ENCODE results near the gene RPTOR.
"Not testable (repeated sequence)": the region's sequence is repeated elsewhere in the genome, so short reads cannot be mapped to it uniquely, and the experiment has no call there.

RPTOR gene

GRCh38 chr17:80725517-80725916 lies 180.9 kb downstream of the RPTOR start:
- FAIRE-seq = no peak

DNA sequence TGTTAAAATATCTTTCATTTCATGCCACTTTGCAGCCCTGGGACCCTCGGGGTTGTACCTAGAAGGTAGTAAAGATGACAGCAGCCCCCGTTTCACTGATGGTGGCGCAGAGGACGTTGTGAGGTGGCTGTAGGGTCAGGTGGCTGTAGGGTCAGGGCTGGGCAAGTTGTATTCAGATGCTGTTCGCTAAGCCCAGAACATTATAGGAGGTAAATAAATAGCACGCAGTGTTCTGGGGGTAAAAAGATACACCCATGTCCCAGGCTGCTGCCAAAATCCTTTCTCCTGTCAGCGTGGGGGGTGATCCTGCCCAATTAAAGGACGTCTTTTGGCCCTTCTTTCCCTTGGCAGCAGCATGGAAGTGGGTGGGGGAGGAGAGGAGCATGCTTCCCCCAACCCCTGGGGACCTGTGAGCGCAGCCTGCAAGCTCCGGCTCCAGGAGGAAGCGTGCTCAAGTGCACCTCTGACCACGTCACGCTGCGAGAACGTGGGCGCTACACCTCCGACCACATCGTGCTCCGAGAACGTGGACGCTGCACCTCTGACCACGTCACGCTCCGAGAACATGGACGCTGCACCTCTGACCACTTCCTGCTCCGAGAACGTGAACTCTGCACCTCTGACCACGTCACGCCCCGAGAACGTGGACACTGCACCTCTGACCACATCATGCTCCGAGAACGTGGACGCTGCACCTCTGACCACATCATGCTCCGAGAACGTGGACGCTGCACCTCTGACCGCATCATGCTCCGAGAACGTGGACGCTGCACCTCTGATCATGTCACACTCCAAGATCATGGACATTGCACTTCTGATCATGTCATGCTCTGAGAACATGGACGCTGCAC lies 182.1 kb downstream of the RPTOR start:
- no peak for FAIRE-seq

GRCh38 chr17:80727409-80727755 lies 182.7 kb downstream of the RPTOR start:
- no peak for FAIRE-seq

GRCh38 chr17:80729016-80729415 lies 184.4 kb downstream of the RPTOR start:
- FAIRE-seq = no peak

DNA sequence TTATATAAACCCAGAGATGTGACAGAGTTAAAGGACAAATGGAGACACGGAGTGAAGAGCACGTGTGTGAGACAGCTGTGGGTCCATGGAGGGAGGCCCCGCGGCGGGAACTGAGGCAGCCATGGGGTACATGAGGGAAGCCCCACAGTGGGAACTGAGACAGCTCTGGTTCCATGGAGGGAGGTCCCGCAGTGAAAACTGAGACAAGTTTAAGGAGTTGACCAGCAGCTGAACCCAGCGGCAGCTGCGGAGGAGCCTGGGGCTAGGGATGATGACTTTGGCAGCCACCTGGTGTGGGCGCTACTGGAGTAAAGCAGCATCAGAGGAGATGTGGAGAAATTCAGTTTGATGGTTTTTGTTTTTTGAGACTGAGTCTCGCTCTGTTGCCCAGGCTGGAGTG lies 185.1 kb downstream of the RPTOR start:
- no peak for FAIRE-seq

DNA sequence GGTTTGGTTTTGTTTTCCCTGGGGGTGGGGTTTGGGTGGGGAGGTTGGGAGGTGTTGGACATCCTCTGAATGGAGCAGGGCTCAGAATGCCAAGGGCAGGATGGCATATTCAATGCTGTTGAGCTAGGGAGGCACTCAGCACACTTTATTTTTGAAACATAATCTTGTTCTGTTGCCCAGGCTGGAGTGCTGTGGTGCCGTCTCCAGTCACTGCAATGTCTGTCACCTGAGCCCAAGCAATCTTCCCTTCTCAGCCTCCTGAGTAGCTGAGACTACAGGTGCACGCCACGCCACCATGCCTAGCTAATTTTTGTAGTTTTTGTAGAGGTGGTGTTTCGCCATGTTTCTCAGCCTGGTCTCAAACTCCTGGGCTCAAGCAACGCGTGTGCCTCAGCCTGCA lies 186.1 kb downstream of the RPTOR start:
- FAIRE-seq = no peak

- FAIRE-seq = no peak
These were observed 186.7 kb downstream of the RPTOR start for GRCh38 chr17:80731323-80731722.

- no peak for FAIRE-seq
These were observed 187.6 kb downstream of the RPTOR start for GRCh38 chr17:80732268-80732667.

- FAIRE-seq = no peak
These were observed 192.7 kb downstream of the RPTOR start for GRCh38 chr17:80737106-80738019.

GRCh38 chr17:80738020-80738808 lies 193.6 kb downstream of the RPTOR start:
- FAIRE-seq = no peak

DNA sequence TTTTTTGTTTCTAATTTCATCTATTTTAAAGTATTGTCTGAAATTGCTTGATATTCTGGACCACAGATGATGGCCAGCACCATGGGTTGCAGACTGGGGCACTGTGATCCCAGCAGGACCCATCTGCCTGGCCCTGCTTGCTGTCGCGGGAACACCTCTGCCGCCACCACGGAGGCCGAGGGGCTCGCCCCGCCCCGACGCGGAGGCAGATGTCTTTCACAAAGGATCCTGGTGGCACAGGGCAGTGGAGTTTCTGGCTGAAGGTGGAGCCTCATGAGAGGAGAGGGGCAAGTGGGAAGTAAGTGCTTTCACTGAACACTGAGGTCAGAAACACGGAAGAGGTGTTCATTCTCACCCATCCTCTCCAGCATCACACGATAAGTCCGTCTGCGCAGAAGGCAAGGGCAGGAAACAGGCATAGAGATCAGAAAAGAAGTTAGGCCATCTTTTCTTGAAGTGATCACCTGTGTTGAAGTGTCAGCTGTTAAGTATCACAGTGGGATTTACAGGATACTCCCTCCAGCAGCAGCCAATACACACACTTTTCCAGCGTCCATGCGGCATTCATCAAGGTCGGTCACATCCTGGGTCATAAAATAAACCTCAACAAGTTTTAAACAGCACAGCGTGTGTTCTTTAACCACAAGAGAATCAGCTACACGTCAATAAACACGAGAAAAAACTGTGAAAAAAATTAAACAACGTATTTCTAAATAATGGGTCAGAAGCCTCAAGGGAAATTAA lies 194.5 kb downstream of the RPTOR start:
- FAIRE-seq = no peak

DNA sequence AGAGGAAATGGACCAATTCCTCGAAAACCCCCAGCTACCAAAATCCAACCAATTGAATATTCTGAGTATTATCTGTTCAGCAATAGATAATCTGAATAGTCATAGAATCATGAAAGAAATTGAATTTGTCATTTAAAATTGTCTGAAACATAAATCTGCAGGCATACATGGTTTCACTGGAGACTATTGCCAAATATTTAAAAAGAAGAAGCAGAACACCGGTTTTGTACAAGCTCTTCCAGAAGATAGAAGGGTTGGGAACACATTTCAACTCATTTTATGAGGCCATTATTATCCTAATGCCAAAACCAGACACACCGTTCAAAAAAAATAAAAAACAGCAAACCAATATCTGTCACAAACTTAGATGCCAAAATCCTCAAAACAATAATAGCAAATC lies 195.5 kb downstream of the RPTOR start:
- FAIRE-seq = no peak

GRCh38 chr17:80742091-80742490 lies 197.5 kb downstream of the RPTOR start:
- FAIRE-seq = no peak

GRCh38 chr17:80742581-80743180 lies 198.0 kb downstream of the RPTOR start:
- FAIRE-seq = no peak

DNA sequence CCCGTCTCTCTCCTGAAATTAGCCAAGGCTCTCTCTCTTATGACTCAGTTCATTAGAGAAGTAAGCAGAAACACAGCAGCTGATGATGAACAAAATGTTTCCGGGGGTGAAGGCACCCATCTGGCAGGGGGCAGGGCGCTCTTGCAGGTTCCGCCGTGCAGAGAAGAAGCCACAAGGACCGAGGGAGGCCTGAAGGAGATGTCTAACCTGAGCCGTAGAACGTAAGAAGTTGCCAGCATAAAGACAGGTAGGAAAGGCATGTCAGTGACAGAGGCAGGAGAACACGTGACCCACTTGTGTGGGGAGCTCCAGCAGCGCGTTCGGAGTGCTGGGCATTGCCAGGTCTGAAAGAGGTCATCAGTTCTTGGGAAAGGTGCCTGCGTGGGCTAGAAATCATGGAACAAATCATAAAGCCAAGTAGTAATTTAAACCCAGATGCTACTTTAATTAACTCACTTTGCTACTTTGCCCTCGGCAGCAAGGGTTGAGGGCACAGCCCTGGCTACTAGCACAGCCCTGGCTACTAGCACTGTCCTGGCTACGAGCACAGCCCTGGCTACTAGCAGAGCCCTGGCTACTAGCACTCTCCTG lies 198.6 kb downstream of the RPTOR start:
- FAIRE-seq = no peak

- not testable (repeated sequence) for FAIRE-seq
These were observed 199.3 kb downstream of the RPTOR start for GRCh38 chr17:80743973-80744372.

GRCh38 chr17:80744725-80745124 lies 200.1 kb downstream of the RPTOR start:
- not testable (repeated sequence) for FAIRE-seq

- no peak for FAIRE-seq
These were observed 200.5 kb downstream of the RPTOR start for GRCh38 chr17:80745183-80745582.

- FAIRE-seq = no peak
These were observed 201.8 kb downstream of the RPTOR start for GRCh38 chr17:80746262-80746935.

GRCh38 chr17:80747469-80747868 lies 202.8 kb downstream of the RPTOR start:
- no peak for FAIRE-seq

DNA sequence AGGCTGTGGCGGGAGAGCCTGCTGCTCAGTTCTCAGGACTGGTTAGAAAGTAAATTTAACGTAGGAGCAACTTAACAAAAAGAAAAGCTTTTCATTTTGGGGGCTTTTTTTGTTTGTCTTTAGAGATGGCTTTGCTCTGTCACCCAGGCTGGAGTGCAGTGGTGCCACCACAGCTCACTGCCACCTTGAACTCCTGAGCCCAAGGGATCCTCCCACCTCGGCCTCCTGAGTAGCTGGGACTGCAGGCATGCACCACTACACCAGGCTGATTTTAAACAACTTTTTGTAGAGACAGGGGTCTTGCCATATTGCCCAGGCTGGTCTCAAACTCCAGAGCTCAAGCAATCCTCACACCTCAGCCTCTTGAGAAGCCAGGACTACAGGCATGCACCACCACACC lies 205.0 kb downstream of the RPTOR start:
- no peak for FAIRE-seq

Measured in TTC549 (cell line).